Liver (tissue), 9 donors: ENCODE results near the gene RFLNA. TPM values are rescaled to one million over a fixed set of nuclear protein-coding genes. Genes with fewer than 3 reads are reported as not detected.

Experiments
- DNase-seq: peaks from one replicate; pipeline ENCODE4 v3.0.0-alpha.2; 2017; ENCODE audit warnings: low spot score
- H3K27ac ChIP-seq, 2 donors: one replicate each; pipeline ENCODE4 v1.7.0; 2013; ENCODE audit warnings: inconsistent platforms in 2 of 2, low read length in 2 of 2, control low read depth in 1 of 2, low read depth in 1 of 2, mild to moderate bottlenecking in 1 of 2
- H3K27me3 ChIP-seq, 4 donors: one replicate each; pipeline versions ENCODE4 v1.6.1 to v1.7.0; 2013; ENCODE audit warnings: low read length in 3 of 4, inconsistent platforms in 1 of 4, mild to moderate bottlenecking in 1 of 4, moderate library complexity in 1 of 4; ENCODE audit not compliant: control insufficient read depth in 4 of 4, insufficient read depth in 4 of 4
- H3K36me3 ChIP-seq, 4 donors: one replicate each; pipeline versions ENCODE4 v1.6.1 to v1.7.0; 2013; ENCODE audit warnings: low read length in 3 of 4, mild to moderate bottlenecking in 3 of 4, low read depth in 1 of 4, moderate library complexity in 1 of 4; ENCODE audit not compliant: control insufficient read depth in 4 of 4, insufficient read depth in 3 of 4
- H3K4me1 ChIP-seq, 4 donors: one replicate each; pipeline versions ENCODE4 v1.6.1 to v1.7.0; 2013; ENCODE audit warnings: low read length in 3 of 4, mild to moderate bottlenecking in 3 of 4, moderate library complexity in 1 of 4; ENCODE audit not compliant: control insufficient read depth in 4 of 4, insufficient read depth in 4 of 4
- H3K4me3 ChIP-seq, 3 donors: one replicate each; pipeline versions ENCODE4 v1.6.1 to v1.7.0; 2013; ENCODE audit warnings: low read length in 3 of 3, control low read depth in 1 of 3, low read depth in 1 of 3, mild to moderate bottlenecking in 1 of 3
- H3K9ac ChIP-seq, 2 donors: one replicate each; pipeline ENCODE4 v1.7.0; 2013; ENCODE audit warnings: low read length in 2 of 2, mild to moderate bottlenecking in 2 of 2, moderate library complexity in 2 of 2, control low read depth in 1 of 2, low read depth in 1 of 2
- H3K9me3 ChIP-seq, 4 donors: one replicate each; pipeline versions ENCODE4 v1.6.1 to v1.7.0; 2013; ENCODE audit warnings: low read length in 3 of 4; ENCODE audit not compliant: control insufficient read depth in 4 of 4
- ATF3 ChIP-seq: IDR thresholded peaks from 2 replicates; pipeline ENCODE4 v1.6.1; 2016; ENCODE audit warnings: antibody characterized with exemption
- EGR1 ChIP-seq, 2 donors: IDR thresholded peaks; 2 replicates each; pipeline ENCODE4 v1.6.1; 2016 to 2018; ENCODE audit warnings: antibody characterized with exemption in 2 of 2, low read depth in 2 of 2
- FOXA1 ChIP-seq: IDR thresholded peaks from 2 replicates; pipeline ENCODE4 v1.6.1; 2016; ENCODE audit warnings: antibody characterized with exemption
- HNF4A ChIP-seq, 2 donors: conservative IDR thresholded peaks; 2 replicates each; pipeline ENCODE4 v1.6.1; 2016; ENCODE audit warnings: antibody characterized with exemption in 2 of 2, mild to moderate bottlenecking in 2 of 2
- HNF4G ChIP-seq: IDR thresholded peaks from 2 replicates; pipeline ENCODE4 v1.6.1; 2016; ENCODE audit warnings: antibody characterized with exemption
- JUND ChIP-seq, 2 donors: IDR thresholded peaks; 2 replicates each; pipeline ENCODE4 v1.6.1; 2016; ENCODE audit warnings: antibody characterized with exemption in 2 of 2
- MAX ChIP-seq: IDR thresholded peaks from 2 replicates; pipeline ENCODE4 v1.6.1; 2016; ENCODE audit warnings: antibody characterized with exemption
- NR2F2 ChIP-seq: IDR thresholded peaks from 2 replicates; pipeline ENCODE4 v1.6.1; 2016; ENCODE audit warnings: antibody characterized with exemption
- RAD21 ChIP-seq, 2 donors: IDR thresholded peaks; 2 replicates each; pipeline ENCODE4 v1.6.1; 2016; ENCODE audit warnings: antibody characterized with exemption in 2 of 2, mild to moderate bottlenecking in 2 of 2
- RXRA ChIP-seq, 2 donors: IDR thresholded peaks; 2 replicates each; pipeline ENCODE4 v1.6.1; 2017 to 2018; ENCODE audit warnings: antibody characterized with exemption in 2 of 2, mild to moderate bottlenecking in 1 of 2
- SP1 ChIP-seq: IDR thresholded peaks from 2 replicates; pipeline ENCODE4 v1.6.1; 2018; ENCODE audit warnings: antibody characterized with exemption, mild to moderate bottlenecking
- TAF1 ChIP-seq: conservative IDR thresholded peaks from 2 replicates; pipeline ENCODE4 v1.6.1; 2016; ENCODE audit warnings: antibody characterized with exemption, mild to moderate bottlenecking
- YY1 ChIP-seq: IDR thresholded peaks from 2 replicates; pipeline ENCODE4 v1.6.1; 2016; ENCODE audit warnings: antibody characterized with exemption, mild to moderate bottlenecking
- WGBS: extraction: QIAGEN DNeasy Blood & Tissue Kit; methylation state at CpG from one replicate; pipeline ENCODE4 v1.1.7; 2013; 5-methylcytosine and 5-hydroxymethylcytosine counted together
- polyA plus RNA-seq, 2 donors: library from polyadenylated mRNA; stranded (reverse) in 1 of 2; unstranded in 1 of 2; fragments of 200-250 nt in 1 of 2; fragments of >200 nt in 1 of 2; fragmentation: Nextera tagmentation in 1 of 2; extraction: Ambion mirVana in 1 of 2; gene quantifications; one replicate each; pipeline versions ENCODE4 v1.2.1 to v1.2.3, GENCODE V29; 2013 to 2015
- total RNA-seq, 2 donors: library from RNA; depleted of rRNA; stranded (reverse); fragments of >200 nt; gene quantifications; one replicate each; pipeline ENCODE4 v1.2.3, GENCODE V29; 2014
- TF ChIP-seq, protein P1 (sequence below): fragments of 150-350 bp; IDR thresholded peaks from 2 replicates; pipeline ENCODE4 v1.5.1; 2017; ENCODE audit warnings: improper control_type of control experiment, low read depth, low read length; ENCODE audit not compliant: missing input control
- TF ChIP-seq, protein P2 (sequence below): IDR thresholded peaks from 2 replicates; pipeline ENCODE4 v1.6.1; 2016; ENCODE audit warnings: antibody characterized with exemption
- TF ChIP-seq, protein P3 (sequence below): IDR thresholded peaks from 2 replicates; pipeline ENCODE4 v1.6.1; 2016; ENCODE audit warnings: antibody characterized with exemption, mild to moderate bottlenecking
- donor health status: healthy.
- donor health status: healthy.
- donor health status: healthy.
- donor health status: healthy.
- donor health status: healthy.

RFLNA gene
- total and polyA plus RNA-seq, 4 donors = 0.05 TPM; not detected in 2

DNA sequence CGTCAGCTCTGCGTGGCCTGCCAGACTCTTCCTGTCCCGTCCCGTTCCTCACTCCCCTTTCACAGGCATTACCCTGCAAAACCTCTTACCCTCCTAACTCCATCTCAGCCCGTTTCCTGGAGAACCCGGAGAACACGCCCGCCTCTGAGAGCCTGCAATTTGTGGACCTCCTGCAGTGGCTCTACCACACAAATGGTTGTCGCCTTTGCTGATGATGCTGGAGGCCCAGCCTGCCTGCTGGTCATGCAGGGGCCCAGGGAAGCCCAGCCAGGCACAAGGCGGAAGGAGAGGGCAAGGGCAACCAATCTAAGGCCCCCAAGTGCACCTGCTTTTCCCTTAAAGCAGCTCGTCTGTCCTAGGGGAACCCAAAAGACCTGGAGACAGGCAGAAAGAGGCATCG is 22.5 kb downstream of the RFLNA start:
- no peaks in the 10 kb centered on the region for H3K9me3 ChIP-seq
- no peak for DNase-seq
- TF ChIP-seq JUND (IDR thresholded peaks at IDR 0.05) (no peak), NR2F2 (no peak), TAF1 (no peak), ATF3 (no peak), HNF4A (conservative IDR thresholded peaks at IDR 0.05) (no peak), YY1 (no peak), RAD21 (IDR thresholded peaks at IDR 0.05) (no peak), HNF4G (no peak), FOXA1 (no peak), EGR1 (IDR thresholded peaks at IDR 0.05; ENCODE audit: low read depth in 2 of 2) (no peak), MAX (no peak), RXRA (IDR thresholded peaks at IDR 0.05) (no peak), SP1 (no peak)
- TF ChIP-seq, protein P1, sequence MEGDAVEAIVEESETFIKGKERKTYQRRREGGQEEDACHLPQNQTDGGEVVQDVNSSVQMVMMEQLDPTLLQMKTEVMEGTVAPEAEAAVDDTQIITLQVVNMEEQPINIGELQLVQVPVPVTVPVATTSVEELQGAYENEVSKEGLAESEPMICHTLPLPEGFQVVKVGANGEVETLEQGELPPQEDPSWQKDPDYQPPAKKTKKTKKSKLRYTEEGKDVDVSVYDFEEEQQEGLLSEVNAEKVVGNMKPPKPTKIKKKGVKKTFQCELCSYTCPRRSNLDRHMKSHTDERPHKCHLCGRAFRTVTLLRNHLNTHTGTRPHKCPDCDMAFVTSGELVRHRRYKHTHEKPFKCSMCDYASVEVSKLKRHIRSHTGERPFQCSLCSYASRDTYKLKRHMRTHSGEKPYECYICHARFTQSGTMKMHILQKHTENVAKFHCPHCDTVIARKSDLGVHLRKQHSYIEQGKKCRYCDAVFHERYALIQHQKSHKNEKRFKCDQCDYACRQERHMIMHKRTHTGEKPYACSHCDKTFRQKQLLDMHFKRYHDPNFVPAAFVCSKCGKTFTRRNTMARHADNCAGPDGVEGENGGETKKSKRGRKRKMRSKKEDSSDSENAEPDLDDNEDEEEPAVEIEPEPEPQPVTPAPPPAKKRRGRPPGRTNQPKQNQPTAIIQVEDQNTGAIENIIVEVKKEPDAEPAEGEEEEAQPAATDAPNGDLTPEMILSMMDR = no peak
- TF ChIP-seq, protein P2, sequence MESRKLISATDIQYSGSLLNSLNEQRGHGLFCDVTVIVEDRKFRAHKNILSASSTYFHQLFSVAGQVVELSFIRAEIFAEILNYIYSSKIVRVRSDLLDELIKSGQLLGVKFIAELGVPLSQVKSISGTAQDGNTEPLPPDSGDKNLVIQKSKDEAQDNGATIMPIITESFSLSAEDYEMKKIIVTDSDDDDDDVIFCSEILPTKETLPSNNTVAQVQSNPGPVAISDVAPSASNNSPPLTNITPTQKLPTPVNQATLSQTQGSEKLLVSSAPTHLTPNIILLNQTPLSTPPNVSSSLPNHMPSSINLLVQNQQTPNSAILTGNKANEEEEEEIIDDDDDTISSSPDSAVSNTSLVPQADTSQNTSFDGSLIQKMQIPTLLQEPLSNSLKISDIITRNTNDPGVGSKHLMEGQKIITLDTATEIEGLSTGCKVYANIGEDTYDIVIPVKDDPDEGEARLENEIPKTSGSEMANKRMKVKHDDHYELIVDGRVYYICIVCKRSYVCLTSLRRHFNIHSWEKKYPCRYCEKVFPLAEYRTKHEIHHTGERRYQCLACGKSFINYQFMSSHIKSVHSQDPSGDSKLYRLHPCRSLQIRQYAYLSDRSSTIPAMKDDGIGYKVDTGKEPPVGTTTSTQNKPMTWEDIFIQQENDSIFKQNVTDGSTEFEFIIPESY = no peak
- TF ChIP-seq, protein P3, sequence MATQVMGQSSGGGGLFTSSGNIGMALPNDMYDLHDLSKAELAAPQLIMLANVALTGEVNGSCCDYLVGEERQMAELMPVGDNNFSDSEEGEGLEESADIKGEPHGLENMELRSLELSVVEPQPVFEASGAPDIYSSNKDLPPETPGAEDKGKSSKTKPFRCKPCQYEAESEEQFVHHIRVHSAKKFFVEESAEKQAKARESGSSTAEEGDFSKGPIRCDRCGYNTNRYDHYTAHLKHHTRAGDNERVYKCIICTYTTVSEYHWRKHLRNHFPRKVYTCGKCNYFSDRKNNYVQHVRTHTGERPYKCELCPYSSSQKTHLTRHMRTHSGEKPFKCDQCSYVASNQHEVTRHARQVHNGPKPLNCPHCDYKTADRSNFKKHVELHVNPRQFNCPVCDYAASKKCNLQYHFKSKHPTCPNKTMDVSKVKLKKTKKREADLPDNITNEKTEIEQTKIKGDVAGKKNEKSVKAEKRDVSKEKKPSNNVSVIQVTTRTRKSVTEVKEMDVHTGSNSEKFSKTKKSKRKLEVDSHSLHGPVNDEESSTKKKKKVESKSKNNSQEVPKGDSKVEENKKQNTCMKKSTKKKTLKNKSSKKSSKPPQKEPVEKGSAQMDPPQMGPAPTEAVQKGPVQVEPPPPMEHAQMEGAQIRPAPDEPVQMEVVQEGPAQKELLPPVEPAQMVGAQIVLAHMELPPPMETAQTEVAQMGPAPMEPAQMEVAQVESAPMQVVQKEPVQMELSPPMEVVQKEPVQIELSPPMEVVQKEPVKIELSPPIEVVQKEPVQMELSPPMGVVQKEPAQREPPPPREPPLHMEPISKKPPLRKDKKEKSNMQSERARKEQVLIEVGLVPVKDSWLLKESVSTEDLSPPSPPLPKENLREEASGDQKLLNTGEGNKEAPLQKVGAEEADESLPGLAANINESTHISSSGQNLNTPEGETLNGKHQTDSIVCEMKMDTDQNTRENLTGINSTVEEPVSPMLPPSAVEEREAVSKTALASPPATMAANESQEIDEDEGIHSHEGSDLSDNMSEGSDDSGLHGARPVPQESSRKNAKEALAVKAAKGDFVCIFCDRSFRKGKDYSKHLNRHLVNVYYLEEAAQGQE = no peak
- no peaks in the 10 kb centered on the region for H3K36me3 ChIP-seq
- 87% methylated on average over 12 of the region's 12 CpGs for WGBS
- no peak overlapping the region for H3K4me3 ChIP-seq
- H3K27ac ChIP-seq = no peak overlapping the region
- H3K27me3 ChIP-seq = no peaks in the 10 kb centered on the region
- no peaks in the 10 kb centered on the region for H3K4me1 ChIP-seq
- H3K9ac ChIP-seq = no peak overlapping the region
